Ishikawa (cell line): ENCODE measurements around the gene NELL1.

Experiments
- CEBPB ChIP-seq: IDR thresholded peaks from 2 replicates; pipeline ENCODE4 v1.6.1; 2012
- EGR1 ChIP-seq: IDR thresholded peaks from 2 replicates; pipeline ENCODE4 v1.6.1; 2012
- EP300 ChIP-seq: IDR thresholded peaks from 2 replicates; pipeline ENCODE4 v1.6.1; 2012; ENCODE audit warnings: borderline replicate concordance
- MAX ChIP-seq: IDR thresholded peaks from 2 replicates; pipeline ENCODE4 v1.6.1; 2012
- REST ChIP-seq: IDR thresholded peaks from 2 replicates; pipeline ENCODE4 v1.6.1; 2012; ENCODE audit warnings: low read depth, mild to moderate bottlenecking
- TAF1 ChIP-seq: IDR thresholded peaks from 2 replicates; pipeline ENCODE4 v1.6.1; 2012; ENCODE audit warnings: low read depth, mild to moderate bottlenecking

GRCh38 chr11:20762980-20763379 is 93.6 kb downstream of the NELL1 start:
- TF ChIP-seq REST (no peak), MAX (no peak), TAF1 (no peak), CEBPB (no peak), EGR1 (no peak), EP300 (no peak)
